ENCODE results near the gene PCDH9.

- TF ChIP-seq EP300 (IDR thresholded peaks at IDR 0.05) (no peak), CTCF (IDR thresholded peaks at IDR 0.05) (no peak), POLR2A (IDR thresholded peaks at IDR 0.05) (no peak), POLR2AphosphoS5 (IDR thresholded peaks at IDR 0.05) (no peak)
Observed at GRCh38 chr13:66837246-66837645, 392.9 kb downstream of the PCDH9 start.

Measured in upper lobe of left lung (tissue), 4 donors.